B cell (primary cell): Measurements from ENCODE around the gene CASZ1. TPM values are rescaled to one million over a fixed set of nuclear protein-coding genes. Genes with fewer than 3 reads are reported as not detected.

Source experiments
- ATAC-seq: fragments of 200-7000 bp; cut with Tn5 transposase; one replicate; pipeline ENCODE4 v1.10.0; 2021; ENCODE audit warnings: low read depth, mild to moderate bottlenecking, moderate number of reproducible peaks, moderate library complexity
- CTCF ChIA-PET: fragments of 350-600 bp; sonication (Branson Sonifier 250); formaldehyde crosslinking; loops from one replicate; lab custom pipeline; 2021; ENCODE audit warnings: antibody characterized with exemption, inconsistent platforms; lab: Charles Lee
- POLR2A ChIA-PET: fragments of 350-600 bp; sonication (Branson Sonifier 250); formaldehyde crosslinking; loops from one replicate; lab custom pipeline; 2021; ENCODE audit warnings: antibody characterized with exemption; lab: Charles Lee
- DNase-seq: peaks from one replicate; pipeline ENCODE4 v3.0.0; 2013
- H2AFZ ChIP-seq: 2 replicates; pipeline ENCODE4 v1.6.1; 2012; ENCODE audit warnings: mild to moderate bottlenecking, low read depth, low read length; ENCODE audit not compliant: insufficient read depth, poor library complexity, severe bottlenecking
- H3K27ac ChIP-seq, 2 donors: 1 replicate in 1 of 2; 2 replicates in 1 of 2; pipeline ENCODE4 v1.5.1; 2012 to 2013; ENCODE audit warnings: low read length in 2 of 2, mild to moderate bottlenecking in 2 of 2, moderate library complexity in 1 of 2
- H3K27me3 ChIP-seq, 4 experiments: fragments of 200-600 bp in 1 of 4; sonication (generic) in 1 of 4; replicated peaks in 1 of 4; 1 replicate in 2 of 4; 2 replicates in 2 of 4; pipeline versions ENCODE4 v1.6.1 to v1.7.0; 2013 to 2016; ENCODE audit warnings: low read length in 3 of 4, mild to moderate bottlenecking in 2 of 4, mixed read lengths in 1 of 4, moderate library complexity in 1 of 4; ENCODE audit not compliant: insufficient read depth in 4 of 4, control insufficient read depth in 3 of 4; ENCODE audit errors: control extremely low read depth in 1 of 4
- H3K36me3 ChIP-seq, 2 experiments: replicated peaks in 1 of 2; 1 replicate in 1 of 2; 2 replicates in 1 of 2; pipeline versions ENCODE4 v1.6.1 to v1.7.1; 2013; ENCODE audit warnings: low read length in 1 of 2; ENCODE audit not compliant: insufficient read depth in 2 of 2, control insufficient read depth in 1 of 2; ENCODE audit errors: control extremely low read depth in 1 of 2, extremely low read depth in 1 of 2
- H3K4me1 ChIP-seq, 2 donors: fragments of 200-600 bp in 1 of 2; sonication (generic) in 1 of 2; 1 replicate in 1 of 2; 2 replicates in 1 of 2; pipeline versions ENCODE4 v1.5.1 to v1.6.1; 2013 to 2017; ENCODE audit warnings: low read length in 2 of 2; ENCODE audit not compliant: control insufficient read depth in 2 of 2, insufficient read depth in 2 of 2
- H3K4me2 ChIP-seq: replicated peaks from 2 replicates; pipeline ENCODE3; 2012; ENCODE audit warnings: mild to moderate bottlenecking, low read depth, low read length; ENCODE audit not compliant: poor library complexity, severe bottlenecking
- H3K4me3 ChIP-seq, 5 experiments: fragments of 200-600 bp in 1 of 5; sonication (generic) in 1 of 5; 1 replicate in 3 of 5; 2 replicates in 2 of 5; pipeline versions ENCODE4 v1.5.1 to v1.7.0; 2011 to 2016; ENCODE audit warnings: low read length in 4 of 5, mild to moderate bottlenecking in 4 of 5, low read depth in 2 of 5, control low read depth in 1 of 5, moderate library complexity in 1 of 5; ENCODE audit not compliant: insufficient read depth in 1 of 5; ENCODE audit errors: control extremely low read depth in 1 of 5, extremely low read depth in 1 of 5
- H3K79me2 ChIP-seq: fragments of 200-600 bp; sonication (generic); one replicate; pipeline ENCODE4 v1.6.0; 2016; ENCODE audit warnings: low read length; ENCODE audit not compliant: control insufficient read depth, insufficient read depth
- H3K9ac ChIP-seq: fragments of 200-600 bp; sonication (generic); 2 replicates; pipeline ENCODE4 v1.6.1; 2017; ENCODE audit warnings: mild to moderate bottlenecking, low read length, moderate library complexity
- H3K9me3 ChIP-seq, 3 donors: one replicate each; pipeline versions ENCODE4 v1.6.1 to v1.7.1; 2013; ENCODE audit warnings: low read length in 2 of 3; ENCODE audit not compliant: control insufficient read depth in 2 of 3, insufficient read depth in 1 of 3; ENCODE audit errors: control extremely low read depth in 1 of 3
- H4K20me1 ChIP-seq: 2 replicates; pipeline ENCODE4 v1.6.0; 2012; ENCODE audit warnings: mild to moderate bottlenecking, low read length; ENCODE audit not compliant: insufficient read depth, control insufficient read depth, poor library complexity, severe bottlenecking
- H3K27ac Mint-ChIP-seq: one replicate; pipeline ENCODE4 v1.8.0; 2021; ENCODE audit warnings: mixed read lengths
- H3K27me3 Mint-ChIP-seq: one replicate; pipeline ENCODE4 v1.8.0; 2021; ENCODE audit warnings: mixed read lengths
- H3K4me1 Mint-ChIP-seq: one replicate; pipeline ENCODE4 v1.8.0; 2021; ENCODE audit warnings: mixed read lengths
- H3K4me3 Mint-ChIP-seq: one replicate; pipeline ENCODE4 v1.8.0; 2021; ENCODE audit warnings: mixed read lengths
- H3K9me3 Mint-ChIP-seq: one replicate; pipeline ENCODE4 v1.8.0; 2022; ENCODE audit warnings: mixed read lengths; ENCODE audit not compliant: insufficient read depth
- EZH2 ChIP-seq: IDR thresholded peaks from 2 replicates; pipeline ENCODE4 v1.6.1; 2012; ENCODE audit warnings: borderline replicate concordance, low read depth, mild to moderate bottlenecking, moderate library complexity, low read length; ENCODE audit not compliant: insufficient read depth, poor library complexity, severe bottlenecking
- WGBS: methylation state at CpG from one replicate; pipeline ENCODE4 v1.1.5; 2013; ENCODE audit warnings: missing lambda C conversion rate; ENCODE audit not compliant: insufficient coverage; 5-methylcytosine and 5-hydroxymethylcytosine counted together
- intact Hi-C: fragments of 100-400 bp; cut with micrococcal nuclease; formaldehyde crosslinking; loops from one replicate; pipeline ENCODE4 v1.10.0; 2022
- polyA plus RNA-seq: library from polyadenylated mRNA; depleted of rRNA; stranded (reverse); fragments of >200 nt; gene quantifications from 2 replicates; pipeline ENCODE4 v1.2.3, GENCODE V29; 2012
- total RNA-seq, 2 donors: library from RNA; stranded (reverse); fragments of 120-200 nt in 1 of 2; gene quantifications; 1 replicate in 1 of 2; 2 replicates in 1 of 2; pipeline versions ENCODE4 v1.2.3 to v1.2.4, GENCODE V29; 2013 to 2022
- TF ChIP-seq, protein P1 (sequence below): fragments of 200-600 bp; IDR thresholded peaks from one replicate; pipeline ENCODE4 v1.8.0; 2022; ENCODE audit warnings: antibody characterized with exemption, mild to moderate bottlenecking

Gene CASZ1
- total and polyA plus RNA-seq, 2 donors (not counting 1 experiment from before 2014, with no cell fraction given) = 9.5 to 27.2 TPM

DNA sequence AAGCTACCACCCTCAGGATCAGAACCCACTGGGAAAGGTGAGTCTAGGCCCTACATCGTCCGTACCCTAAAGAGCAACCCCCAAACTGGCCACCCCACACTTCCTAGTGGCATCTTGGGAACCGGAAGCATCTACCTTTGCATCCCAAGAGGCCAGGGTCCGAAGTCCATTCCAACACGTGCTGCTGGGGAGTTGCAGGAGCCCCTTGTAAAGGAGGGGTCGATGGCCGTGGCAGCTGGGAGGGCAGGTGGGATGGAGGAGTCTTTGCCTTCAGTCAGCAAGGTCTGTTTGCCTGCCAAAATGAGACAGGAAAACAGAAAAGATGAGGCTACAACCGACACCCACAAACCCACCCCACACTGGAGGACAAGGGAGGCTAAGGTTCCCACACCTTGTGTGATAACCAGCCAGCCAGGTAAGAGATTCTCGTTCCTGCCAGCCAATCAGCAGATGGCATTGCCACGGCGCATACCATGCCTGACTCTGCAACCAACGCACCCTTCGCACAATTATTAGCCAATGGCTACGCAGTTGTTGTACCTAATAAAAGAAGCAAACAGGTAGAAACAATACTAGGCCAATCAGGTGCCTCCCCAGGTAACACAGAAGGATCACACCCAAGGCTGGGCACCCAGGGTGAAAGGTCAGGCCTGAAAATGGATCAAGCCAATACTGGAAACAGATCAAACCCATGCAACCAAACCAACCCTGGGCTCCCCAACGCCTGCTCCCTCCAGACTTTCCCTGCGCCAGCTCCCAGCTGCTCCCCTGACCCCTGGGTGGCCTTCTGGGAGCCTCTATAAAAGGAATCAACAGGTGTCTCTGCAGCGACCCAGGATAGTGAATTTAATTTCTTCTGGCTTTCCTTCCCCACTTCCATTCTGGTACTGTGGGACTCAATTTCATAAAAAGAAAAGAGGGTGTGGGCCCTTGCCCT lies 35.6 kb downstream of the CASZ1 start:
- Histone ChIP-seq H3K4me2 (peak overlapping the region; percentile 18), H3K4me1 (peaks cover 5% of the 10 kb centered on the region in 2 donors), H3K9ac (no peak overlapping the region), H4K20me1 (no peaks in the 10 kb centered on the region), H3K79me2 (no peaks in the 10 kb centered on the region), H3K4me3 (no peak overlapping the region), H2AFZ (no peak overlapping the region), H3K27ac (no peak overlapping the region), H3K27me3 (no peaks in the 10 kb centered on the region), H3K36me3 (no peaks in the 10 kb centered on the region), H3K9me3 (no peaks in the 10 kb centered on the region)
- H3K4me3 Mint-ChIP-seq = peak overlapping the region; percentile 13
- ATAC-seq (no peak), DNase-seq (no peak)
- no peak overlapping the region for H3K27ac Mint-ChIP-seq
- POLR2A ChIA-PET = no interaction called here
- H3K27me3 Mint-ChIP-seq = peaks cover 7% of the 10 kb centered on the region
- WGBS = 92% methylated on average over 15 of the region's 17 CpGs
- intact Hi-C loops = no loop called here
- H3K9me3 Mint-ChIP-seq = no peaks in the 10 kb centered on the region
- TF ChIP-seq, protein P1, sequence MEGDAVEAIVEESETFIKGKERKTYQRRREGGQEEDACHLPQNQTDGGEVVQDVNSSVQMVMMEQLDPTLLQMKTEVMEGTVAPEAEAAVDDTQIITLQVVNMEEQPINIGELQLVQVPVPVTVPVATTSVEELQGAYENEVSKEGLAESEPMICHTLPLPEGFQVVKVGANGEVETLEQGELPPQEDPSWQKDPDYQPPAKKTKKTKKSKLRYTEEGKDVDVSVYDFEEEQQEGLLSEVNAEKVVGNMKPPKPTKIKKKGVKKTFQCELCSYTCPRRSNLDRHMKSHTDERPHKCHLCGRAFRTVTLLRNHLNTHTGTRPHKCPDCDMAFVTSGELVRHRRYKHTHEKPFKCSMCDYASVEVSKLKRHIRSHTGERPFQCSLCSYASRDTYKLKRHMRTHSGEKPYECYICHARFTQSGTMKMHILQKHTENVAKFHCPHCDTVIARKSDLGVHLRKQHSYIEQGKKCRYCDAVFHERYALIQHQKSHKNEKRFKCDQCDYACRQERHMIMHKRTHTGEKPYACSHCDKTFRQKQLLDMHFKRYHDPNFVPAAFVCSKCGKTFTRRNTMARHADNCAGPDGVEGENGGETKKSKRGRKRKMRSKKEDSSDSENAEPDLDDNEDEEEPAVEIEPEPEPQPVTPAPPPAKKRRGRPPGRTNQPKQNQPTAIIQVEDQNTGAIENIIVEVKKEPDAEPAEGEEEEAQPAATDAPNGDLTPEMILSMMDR = no peak
- no peak for TF ChIP-seq EZH2
- CTCF ChIA-PET = interaction anchor here (0.7 kb wide), 1 partner anchor 47 kb away, joined by 3 read pairs; no protein-coding TSS in a partner anchor
- peaks cover 6% of the 10 kb centered on the region for H3K4me1 Mint-ChIP-seq
